NCI-H128 (cell line): ENCODE results near the gene ACO2.
"Not testable (repeated sequence)": the region's sequence is repeated elsewhere in the genome, so short reads cannot be mapped to it uniquely, and the experiment has no call there.

Experiments
- DNase-seq: peaks from one replicate; lab custom pipeline; 2025; ENCODE audit not compliant: unreplicated experiment; lab: John Stamatoyannopoulos, UW

ACO2 gene

DNA sequence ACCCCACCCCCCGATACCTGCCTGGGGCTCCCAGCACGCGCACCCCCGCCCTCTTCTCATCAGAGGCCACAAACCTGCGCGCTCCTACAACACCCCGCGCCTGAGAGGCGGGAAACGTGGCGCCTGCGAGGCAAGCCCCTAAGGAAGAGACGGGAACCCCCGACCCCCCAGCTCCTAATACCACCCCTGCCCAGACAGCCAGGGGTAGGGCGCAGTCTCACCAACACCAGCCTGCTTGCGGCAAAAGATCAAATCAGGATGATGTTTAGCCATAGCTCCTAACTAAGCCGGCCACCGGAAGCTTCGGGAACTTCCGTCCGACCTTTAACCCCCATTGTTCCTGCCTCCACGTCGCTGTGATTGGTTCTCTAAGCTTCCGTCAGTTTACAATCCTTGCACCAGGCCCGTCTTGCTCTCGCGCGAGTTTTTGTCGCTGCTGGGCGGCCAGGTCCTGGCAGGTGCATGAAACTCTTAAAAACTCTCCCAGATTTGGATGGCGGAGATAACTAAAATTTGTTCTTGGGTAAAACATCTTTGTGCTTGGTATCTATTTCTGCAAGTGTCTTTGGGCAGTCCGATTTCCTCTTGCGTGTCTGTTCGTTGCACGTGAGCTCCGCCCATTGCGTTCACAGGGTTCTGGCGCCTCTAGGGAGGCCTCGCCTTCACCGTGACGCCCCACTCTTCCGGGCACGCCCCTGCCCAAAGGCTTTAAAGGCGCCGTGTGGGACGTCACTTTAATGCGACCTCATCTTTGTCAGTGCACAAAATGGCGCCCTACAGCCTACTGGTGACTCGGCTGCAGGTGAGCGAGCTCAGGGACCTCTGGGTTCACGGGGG, at the start of gene ACO2, which contains the start of gene PHF5A:
Gene ACO2, plus strand, starts transcription at position 737 of the 837 bp plus-strand sequence. Its CDS starts 30 bp downstream, at position 767.
Gene PHF5A, minus strand, starts transcription at position 312 of the 837 bp plus-strand sequence. Its CDS starts 39 bp downstream, at position 273.
- peak; percentile 90 for DNase-seq

DNA sequence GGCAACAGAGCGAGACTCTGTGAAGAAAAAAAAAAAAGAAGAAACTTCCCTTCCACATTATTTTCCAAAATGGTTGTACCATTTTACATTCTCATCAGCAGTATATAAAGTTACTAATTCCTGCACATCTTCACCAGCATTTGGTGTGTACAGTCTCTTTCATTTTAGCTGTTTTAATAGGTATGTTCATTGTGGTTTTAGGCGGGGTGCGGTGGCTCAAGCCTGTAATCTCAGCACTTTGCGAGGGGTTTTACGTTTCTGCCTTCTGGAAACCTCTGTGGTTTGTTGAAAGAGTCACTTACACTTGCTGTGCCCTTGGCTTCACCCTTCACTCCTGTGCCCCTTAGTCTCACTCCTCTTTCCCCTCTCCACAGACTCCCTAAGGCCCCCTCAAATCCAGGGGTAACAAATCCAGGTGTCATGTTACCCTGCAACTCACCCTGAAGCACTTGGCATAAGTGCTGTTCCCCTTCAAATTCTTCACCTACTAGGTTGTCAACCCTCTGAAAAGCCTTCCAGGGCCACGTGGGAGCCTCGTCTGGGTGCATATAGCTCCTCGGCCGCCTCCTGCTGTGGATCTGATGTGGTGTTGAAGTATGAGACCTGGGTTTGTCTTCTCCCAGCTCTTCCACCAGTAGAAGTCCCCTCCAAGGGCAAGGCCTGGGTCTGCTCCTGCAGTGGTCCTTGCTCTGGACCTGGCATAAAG, 43.1 kb upstream of the ACO2 start:
- peak; percentile 12 for DNase-seq

DNA sequence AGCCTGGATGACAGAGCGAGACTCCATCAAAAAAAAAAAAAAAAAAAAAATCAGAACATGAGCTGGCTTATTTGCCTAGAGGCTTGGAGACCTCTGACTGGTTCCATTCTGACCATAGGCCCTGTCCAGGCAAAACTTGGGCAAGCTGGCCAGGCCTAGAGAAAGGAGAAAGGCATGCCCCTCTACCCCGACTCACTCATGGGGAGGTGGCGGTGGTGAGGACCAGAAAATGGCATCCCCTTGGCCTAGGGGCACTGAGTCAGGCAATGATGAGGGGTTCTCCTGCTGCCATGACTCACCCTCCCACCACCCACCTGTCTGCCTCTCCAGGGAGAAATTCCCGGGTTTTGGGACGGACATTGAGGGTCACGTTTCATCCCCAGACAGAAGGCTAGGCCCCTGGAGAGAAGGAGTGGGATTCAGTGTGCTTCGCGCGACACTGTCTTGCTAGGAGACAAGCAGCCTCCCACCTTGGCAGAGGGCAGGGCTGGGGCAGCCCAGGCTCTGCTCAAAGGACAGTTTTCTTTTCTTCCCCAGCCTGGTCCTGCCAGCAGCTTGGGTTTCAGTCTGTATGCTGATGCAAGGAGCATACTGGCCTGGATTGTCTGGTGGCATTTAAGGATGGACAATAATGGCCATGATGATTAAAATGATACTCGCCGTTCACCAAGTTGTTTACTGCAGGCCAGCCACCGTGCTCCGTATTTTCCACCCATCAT, 39.5 kb upstream of the ACO2 start:
- DNase-seq, result no peak

DNA sequence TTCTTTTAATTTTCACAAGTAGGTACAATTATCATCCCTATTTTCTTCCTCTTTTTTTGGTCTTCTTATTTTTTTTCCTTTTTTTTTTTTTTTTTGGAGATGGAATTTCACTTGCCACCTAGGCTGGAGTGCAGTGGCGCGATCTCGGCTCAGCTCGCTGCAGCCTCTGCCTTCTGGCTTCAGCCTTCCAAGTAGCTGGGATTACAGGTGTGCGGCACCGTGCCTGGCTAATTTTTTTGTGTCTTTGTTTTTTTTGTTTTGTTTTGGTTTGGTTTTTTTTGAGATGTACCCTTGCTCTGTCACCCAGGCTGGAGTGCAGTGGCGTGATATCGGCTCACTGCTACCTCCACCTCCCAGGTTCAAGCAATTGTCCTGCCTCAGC, 39.0 kb upstream of the ACO2 start:
- no peak for DNase-seq

DNA sequence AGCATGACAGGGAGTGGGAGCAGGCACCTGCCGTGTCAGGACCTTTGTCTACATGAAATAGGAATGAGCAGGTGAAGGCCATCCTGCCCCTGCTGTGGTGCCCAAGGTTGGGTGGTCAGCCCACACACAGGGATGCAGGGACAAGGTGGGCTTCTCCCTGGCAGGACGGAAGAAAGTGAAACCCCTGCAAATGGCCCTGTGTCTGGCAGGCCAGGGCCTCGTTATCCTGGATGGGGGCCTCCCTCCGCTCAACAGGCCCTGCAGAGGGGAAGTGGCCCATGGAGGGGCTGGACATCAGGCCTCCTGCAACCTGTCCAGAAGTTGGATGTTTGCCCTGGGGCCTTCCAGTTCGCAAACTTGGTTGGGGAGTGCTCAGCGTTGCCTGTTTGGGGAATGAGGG, 37.3 kb upstream of the ACO2 start:
- no peak for DNase-seq

DNA sequence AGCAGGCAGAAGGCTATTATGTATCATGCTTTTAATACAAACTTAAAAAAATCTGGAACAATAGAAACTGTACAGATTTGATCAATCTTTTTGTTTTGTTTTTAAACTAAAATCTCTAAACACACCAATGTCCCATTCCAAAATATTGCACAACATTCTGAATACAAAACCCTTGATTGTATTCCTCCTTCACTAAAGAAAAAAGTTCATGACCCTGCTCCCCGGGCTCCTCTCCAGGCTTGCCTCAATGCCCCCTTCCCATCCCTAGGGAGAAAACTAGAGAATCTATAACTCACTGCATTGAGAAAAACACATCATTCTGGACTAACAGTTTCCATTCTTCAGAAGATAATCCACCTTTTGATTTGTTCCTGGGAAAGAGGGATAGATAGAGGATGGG, 35.4 kb upstream of the ACO2 start:
- DNase-seq, result not testable (repeated sequence)

DNA sequence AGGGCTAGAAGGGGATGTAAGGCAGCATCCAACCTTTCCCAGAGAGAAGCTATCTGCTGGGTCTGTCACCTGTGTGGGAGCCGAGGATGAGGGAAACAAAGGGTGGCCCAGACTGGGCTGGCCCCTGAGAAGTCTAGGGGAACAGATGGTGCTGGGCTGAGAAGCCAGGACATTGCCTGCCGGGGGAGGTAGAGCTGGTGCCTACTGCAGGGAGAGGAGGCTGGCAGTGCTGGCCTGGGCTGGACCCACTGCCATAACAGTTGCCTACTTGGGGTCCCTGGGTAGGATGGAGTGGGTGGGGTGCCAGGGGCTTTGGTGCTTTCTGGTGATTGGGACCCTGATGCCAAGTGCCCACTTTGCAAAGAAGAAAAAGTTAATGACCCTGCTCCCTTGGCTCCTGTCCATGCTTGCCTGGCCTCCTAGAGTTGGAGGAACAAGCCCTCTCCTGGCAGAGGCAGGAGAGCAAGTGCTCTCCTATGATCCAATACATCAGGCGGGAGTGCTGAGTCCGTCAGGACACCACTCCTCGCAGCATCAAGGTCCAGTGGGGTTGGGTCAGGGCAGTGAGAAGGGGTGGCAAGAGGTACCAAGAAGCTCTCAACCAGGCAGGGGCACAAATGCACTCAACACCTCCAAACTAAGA, 34.4 kb upstream of the ACO2 start:
- not testable (repeated sequence) for DNase-seq

DNA sequence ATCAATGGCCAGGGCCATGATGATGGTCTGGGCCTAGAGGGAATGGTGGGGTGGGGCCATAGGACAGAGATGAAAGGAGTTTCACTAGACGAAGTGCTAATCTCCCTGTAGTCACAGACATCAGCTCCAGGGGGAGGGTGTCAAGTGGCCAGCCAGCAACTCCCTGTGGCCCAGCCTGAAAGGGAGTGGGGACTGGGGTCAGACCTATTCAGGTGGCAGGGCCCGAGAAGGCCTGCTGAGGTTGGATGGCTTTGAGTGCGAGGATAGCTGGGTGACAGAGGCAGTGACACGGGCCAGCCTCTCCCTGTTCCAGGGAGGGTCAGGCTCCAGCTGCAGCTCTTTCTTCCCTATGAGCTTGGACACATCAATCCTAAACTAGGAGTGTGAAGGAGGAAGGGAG, 33.4 kb upstream of the ACO2 start:
- no peak for DNase-seq

DNA sequence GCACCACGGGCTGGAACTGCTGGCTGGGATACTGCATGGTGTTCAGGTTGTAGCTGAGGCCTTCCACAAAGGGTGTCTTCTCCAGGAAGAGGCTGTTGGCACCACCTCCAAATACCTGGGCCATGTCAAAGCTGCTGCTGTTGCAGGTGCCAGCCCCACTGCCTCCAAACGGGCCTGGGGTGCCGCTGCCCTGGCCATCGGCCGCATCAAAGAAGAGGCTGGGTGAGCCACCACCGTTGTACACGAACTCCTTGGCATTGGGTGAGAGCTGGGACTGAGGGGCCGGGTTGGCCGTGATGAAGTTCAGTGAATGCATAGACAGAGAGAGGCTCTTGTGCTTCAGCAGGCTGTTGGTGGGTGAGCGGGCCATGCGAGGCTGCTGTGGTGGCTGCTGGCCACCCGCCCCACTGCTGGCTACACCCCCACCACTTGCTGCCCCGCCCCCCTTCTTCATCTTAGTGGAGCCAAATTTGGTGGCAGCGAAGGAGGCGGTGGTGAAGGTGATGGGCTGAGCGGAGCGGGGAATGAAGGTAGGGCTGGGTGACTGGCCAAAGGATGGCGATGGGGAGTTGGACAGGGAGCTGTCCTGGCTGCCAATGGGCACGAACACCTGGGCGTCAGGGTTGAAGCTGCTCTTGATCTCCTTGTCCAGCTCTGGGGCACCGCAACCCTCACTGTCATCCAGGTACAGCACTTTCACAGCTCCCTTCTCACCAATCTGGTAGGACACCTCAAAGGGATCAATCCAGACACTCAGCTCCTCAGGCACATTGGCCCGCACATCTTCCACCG, 32.4 kb upstream of the ACO2 start:
- DNase-seq, result no peak

DNA sequence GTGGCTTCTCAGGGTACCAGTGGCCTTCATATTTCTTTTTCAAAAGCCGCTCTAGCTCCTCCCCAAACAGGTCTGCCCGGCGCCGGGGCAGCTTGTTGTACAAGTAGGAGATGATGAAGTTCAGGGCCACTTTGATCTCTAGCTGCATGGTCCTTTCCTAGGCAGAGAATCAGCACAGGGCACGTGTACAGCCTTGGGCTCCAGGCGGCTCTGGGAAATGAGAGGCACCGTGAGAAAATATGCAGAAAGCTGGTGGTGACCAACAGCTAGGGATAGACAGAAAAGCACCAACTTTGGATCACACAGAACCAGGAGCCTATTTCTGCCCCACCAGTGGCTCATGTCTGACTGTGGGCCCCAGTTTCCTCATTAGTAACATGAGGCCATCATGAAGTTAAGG, 31.7 kb upstream of the ACO2 start:
- no peak for DNase-seq

DNA sequence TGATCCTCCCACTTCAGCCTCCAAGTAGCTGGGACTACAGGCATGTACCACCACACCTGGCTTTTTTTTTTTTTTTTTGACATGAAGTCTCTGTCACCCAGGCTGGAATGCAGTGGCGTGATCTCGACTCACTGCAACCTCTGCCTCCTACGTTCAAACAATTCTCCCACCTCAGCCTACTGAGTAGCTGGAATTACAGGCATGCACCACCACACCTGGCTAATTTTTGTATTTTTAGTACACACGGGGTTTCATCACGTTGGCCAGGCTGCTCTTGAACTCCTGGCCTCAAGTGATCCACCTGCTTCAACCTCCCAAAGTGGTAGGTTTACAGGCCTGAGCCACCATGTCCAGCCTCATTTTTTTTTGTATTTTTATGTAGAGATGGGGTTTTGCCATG, 28.4 kb upstream of the ACO2 start:
- DNase-seq, result not testable (repeated sequence)

DNA sequence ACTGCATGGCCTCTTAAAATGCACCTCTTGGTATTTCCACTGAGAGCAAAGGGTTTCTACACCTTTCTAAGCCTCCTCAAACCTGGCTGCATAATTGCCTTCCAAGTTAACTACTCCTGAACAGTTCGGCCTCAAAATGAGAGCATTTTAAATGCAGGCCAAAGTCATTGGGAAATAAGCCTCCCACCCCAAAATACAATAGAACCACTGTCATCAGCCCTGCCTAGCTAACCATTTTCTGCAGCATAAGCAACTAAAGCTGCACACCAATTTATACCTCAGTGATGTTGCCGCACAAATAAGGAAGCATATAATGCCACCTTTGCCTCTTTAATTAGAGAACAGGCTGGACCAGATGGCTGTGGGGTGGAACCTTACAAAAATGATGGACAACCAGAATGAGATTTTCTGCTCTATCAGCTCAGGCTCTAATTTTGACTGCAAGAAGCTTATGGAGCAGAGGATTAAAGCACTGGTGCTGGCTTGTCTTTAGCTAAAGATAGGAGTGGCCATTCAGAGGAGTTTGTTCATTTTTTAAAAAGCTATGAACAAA, 26.6 kb upstream of the ACO2 start:
- no peak for DNase-seq

DNA sequence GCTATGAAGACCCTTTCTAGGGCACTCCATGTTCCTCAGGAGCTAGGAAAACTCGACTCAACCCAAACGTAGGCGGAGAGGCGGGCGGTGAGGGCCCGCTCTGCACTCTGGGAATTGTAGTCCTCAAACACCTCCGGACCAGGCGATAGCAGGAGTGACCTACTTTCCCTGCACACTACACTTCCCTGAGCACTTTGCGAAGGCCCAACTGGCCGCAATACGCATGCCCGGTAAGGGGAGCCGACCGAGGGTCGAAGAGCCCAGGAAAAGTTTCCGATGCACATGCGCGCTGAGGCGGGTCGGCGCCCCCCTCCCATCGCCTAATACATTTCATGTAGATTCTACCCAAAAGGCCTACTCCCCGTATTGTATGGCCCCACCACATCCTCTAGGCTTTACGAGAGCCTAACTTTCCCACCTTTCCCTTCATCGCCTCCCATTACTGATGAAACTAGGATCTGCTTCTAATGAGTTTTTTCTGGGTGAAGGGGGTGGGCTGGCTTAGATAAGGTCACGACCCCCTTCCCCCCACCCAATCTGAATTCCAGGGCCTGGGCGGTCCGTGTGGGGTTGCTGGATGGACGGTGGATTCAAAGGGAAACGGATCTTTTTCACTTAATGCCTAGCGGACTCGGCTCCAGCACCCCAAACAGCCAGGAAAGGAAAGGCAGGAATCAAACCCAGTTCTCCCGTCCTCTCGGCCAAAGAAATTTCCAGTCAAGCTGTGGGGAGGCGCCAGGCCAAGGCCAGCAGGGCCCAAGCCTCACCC, 24.4 kb upstream of the ACO2 start:
- peak; percentile 87 for DNase-seq

DNA sequence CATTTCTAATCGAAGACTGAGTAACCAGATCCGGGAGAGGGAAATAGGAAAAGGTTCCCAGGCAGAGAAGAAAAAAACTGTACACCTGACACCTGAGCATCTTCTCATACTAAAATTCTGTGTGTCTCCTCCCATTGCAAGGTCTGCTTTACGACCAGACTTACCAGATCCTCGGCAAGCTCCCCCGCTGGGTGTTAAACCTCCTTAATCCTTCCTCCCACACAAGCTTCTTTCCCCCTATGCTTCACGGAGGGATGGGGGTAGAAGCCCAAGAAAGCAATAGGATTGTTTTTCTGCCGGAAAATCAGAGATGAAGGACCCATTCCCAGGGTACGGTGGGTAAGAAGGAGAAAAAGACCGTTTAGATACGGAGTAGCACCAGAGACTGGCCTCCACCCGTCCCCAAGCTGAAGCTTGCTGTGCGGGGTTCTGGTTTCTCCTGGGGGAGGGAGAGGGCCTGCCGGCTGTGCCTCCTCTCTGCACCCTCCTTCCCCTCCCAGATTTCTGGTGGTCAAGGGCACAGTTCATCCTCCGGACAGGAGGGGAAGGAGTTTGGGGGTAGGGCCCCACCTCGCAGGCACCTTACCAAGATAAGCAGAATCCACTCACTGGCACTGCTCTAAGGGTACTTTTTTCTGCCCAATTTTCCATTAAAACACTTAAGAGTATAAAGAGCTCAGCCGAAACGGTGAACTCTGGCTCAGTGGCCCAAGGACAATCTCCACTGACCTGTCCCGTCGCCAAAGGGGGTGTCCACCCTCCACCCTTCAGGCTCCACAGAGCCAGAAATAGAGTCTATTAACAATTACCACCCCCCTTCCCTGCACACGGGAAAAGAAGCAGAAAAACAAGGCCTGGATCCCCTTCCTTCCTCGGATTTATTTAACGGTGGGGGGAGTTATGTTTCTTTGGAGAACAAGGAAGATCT, 23.5 kb upstream of the ACO2 start:
- DNase-seq, result no peak

DNA sequence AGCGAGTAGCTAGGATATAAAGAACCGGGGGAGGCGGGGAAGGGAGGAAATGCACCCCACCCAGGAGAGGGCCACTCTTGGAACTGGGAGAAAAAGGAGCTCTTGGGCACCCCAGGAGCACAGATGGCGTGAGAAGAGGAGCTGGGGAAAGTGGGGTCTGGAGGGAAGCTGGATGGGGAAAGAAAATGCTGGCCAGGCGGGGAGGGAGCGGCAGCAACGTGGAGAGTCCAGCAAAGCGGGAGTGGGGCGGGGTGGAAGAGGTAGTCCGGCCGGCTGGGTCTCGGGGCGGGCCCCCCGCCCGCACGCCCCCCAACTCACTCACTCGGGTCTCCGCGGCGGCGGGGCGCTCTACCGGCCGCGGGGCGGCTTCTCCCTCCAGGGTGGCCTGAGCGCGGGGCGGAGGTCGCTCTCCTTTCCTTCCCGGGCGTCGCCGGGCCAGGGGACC, 22.8 kb upstream of the ACO2 start:
- DNase-seq, result no peak

DNA sequence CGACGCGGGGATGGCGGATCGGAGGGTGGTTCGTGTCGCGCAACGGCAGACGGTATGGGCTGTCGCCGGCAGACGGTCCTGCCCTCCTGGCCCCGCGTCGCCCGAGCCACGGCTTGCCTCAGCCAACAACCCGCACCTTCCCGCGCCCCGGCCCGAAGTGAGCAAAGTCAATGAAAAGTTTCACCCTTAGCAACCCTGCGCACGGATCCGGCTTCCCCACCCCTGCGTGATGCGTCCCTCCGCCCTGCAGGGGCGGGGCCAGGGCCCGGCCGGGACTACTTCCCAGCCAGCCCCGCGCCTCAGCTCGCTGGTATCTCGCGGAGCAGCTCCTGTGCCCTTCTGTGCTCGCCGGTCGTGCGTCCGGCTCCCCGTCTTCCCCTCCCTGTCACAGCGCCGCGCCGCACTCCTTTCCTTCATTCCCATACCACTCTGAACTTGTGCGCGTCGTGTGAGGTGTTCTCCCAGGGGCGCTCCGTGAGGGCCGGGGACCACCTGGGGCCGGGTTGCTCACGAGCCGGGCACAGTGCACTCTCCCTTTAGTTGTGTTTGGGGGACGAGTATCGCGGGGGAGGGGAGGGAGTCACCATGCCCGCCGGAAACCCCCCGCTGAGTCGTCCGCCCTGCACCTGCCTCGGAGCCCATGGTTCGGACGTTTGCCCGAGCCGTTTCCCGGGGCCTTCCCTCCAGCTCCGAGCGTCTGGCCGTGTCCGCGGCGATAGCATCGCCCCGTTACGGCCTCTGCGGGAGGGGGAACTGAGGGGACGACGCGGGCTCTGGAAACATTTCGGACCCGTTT, 22.1 kb upstream of the ACO2 start, which contains the start of gene TOB2:
Gene TOB2, minus strand, starts transcription at position 163 of the 796 bp plus-strand sequence. CDS start 9,456 bp downstream, outside the sequence.
- DNase-seq, result peak; percentile 76
